Stimulated activated CD8-positive, alpha-beta memory T cell treated with anti-CD3 and anti-CD28 coated beads, Interleukin-15, amount 100 ng/mL, for 24 hours (primary cell): ENCODE measurements around the gene ITM2B.

Source experiments
- DNase-seq: peaks from one replicate; pipeline ENCODE4 v3.0.0-alpha.2; 2020; ENCODE audit warnings: low read depth

ITM2B gene

DNA sequence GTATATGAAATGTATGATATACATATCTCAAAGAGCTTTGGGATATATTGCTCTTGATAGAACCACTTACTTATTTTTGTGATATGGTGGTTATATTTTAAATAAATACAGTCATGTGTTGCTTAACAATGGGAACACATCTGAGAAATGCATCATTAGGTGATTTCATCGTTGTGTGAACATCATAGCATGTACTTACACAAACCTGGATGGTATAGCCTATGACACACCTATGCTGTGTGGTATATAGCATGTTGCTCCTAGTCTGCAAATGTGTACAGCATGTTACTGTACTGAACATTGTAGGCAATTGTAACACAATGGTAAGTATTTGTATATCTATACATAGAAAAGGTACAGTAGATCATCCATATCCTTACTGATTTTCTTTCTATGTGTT is 78.2 kb downstream of the ITM2B start:
- no peak for DNase-seq

- no peak for DNase-seq
Measured at GRCh38 chr13:48315969-48316650, 83.1 kb downstream of the ITM2B start.

GRCh38 chr13:48316826-48317510 is 84.0 kb downstream of the ITM2B start:
- DNase-seq = no peak

- no peak for DNase-seq
Measured at GRCh38 chr13:48317511-48318376, 84.7 kb downstream of the ITM2B start.

GRCh38 chr13:48318377-48318811 is 85.4 kb downstream of the ITM2B start:
- no peak for DNase-seq

DNA sequence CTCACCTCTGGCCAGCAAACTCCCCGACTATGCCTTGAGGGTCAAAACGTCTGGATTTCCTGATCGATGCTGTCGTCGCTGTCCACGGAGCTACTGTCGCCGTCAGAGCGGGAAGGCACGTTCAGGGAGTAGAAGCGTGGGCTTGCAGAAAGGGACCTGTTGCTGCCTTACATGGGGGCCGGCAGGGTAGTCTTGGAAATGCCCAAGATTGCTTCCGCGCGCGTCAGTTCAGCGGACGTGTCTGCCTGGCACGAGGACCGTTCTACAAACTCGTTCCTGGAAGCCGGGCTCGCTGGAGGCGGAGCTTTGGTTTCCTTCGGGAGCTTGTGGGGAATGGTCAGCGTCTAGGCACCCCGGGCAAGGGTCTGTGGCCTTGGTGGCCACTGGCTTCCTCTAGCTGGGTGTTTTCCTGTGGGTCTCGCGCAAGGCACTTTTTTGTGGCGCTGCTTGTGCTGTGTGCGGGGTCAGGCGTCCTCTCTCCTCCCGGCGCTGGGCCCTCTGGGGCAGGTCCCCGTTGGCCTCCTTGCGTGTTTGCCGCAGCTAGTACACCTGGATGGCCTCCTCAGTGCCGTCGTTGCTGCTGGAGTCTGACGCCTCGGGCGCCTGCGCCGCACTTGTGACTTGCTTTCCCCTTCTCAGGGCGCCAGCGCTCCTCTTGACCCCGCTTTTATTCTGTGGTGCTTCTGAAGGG is 86.0 kb downstream of the ITM2B start:
- DNase-seq = no peak
